ENCODE data around the gene SELENOP. TPM values are rescaled to one million over a fixed set of nuclear protein-coding genes. Genes with fewer than 3 reads are reported as not detected.
"Not testable (repeated sequence)": the region's sequence is repeated elsewhere in the genome, so short reads cannot be mapped to it uniquely, and the experiment has no call there.

Gene SELENOP
- total RNA-seq, 4 donors from 2014 or later = 79.2 to 489 (median 247) TPM

- Histone ChIP-seq H3K4me3 (no peak overlapping the region), H3K36me3 (no peaks in the 10 kb centered on the region), H3K9me3 (no peaks in the 10 kb centered on the region), H3K27me3 (no peaks in the 10 kb centered on the region), H3K27ac (no peak overlapping the region), H3K4me1 (peaks cover 0 to 20% (median 0%) of the 10 kb centered on the region in 3 donors)
- no peak for ATAC-seq
- TF ChIP-seq POLR2A (IDR thresholded peaks at IDR 0.05) = no peak
Observed at GRCh38 chr5:42855386-42855785, 43.7 kb upstream of the SELENOP start.

GRCh38 chr5:42854795-42855194, 43.1 kb upstream of the SELENOP start:
- Histone ChIP-seq H3K27me3 (no peaks in the 10 kb centered on the region), H3K4me1 (peaks cover 0 to 20% (median 0%) of the 10 kb centered on the region in 3 donors), H3K4me3 (no peak overlapping the region), H3K9me3 (no peaks in the 10 kb centered on the region), H3K36me3 (no peaks in the 10 kb centered on the region), H3K27ac (no peak overlapping the region)
- WGBS, 2 donors (ENCODE audit: low coverage in 1 of 2) = 80 to 94% methylated on average over 1 of the region's 1 CpG
- TF ChIP-seq CTCF (IDR thresholded peaks at IDR 0.05) (no peak), POLR2AphosphoS5 (IDR thresholded peaks at IDR 0.05) (no peak), POLR2A (IDR thresholded peaks at IDR 0.05) (no peak), EP300 (IDR thresholded peaks at IDR 0.05) (no peak)
- ATAC-seq = no peak

GRCh38 chr5:42852826-42853225, 41.1 kb upstream of the SELENOP start:
- Histone ChIP-seq H3K27me3 (no peaks in the 10 kb centered on the region), H3K4me1 (peaks cover 0 to 6% (median 0%) of the 10 kb centered on the region in 3 donors), H3K36me3 (no peaks in the 10 kb centered on the region), H3K4me3 (no peak overlapping the region), H3K9me3 (no peaks in the 10 kb centered on the region), H3K27ac (no peak overlapping the region)
- ATAC-seq = no peak
- no peak for TF ChIP-seq EP300 (IDR thresholded peaks at IDR 0.05)
- no peak for TF ChIP-seq POLR2AphosphoS5 (IDR thresholded peaks at IDR 0.05)
- no peak for TF ChIP-seq CTCF (IDR thresholded peaks at IDR 0.05)
- no peak for TF ChIP-seq POLR2A (IDR thresholded peaks at IDR 0.05)
- WGBS, 2 donors (ENCODE audit: low coverage in 1 of 2) = 83 to 95% methylated on average over 1 of the region's 1 CpG

- 68 to 96% methylated on average over 4 to 5 of the region's 6 CpGs for WGBS, 2 donors (ENCODE audit: low coverage in 1 of 2)
- H3K27me3 ChIP-seq = no peaks in the 10 kb centered on the region
- H3K36me3 ChIP-seq = no peaks in the 10 kb centered on the region
- no peak overlapping the region for H3K27ac ChIP-seq
- H3K9me3 ChIP-seq = no peaks in the 10 kb centered on the region
- H3K4me3 ChIP-seq = no peak overlapping the region
- TF ChIP-seq CTCF (IDR thresholded peaks at IDR 0.05) = no peak
- TF ChIP-seq POLR2A (IDR thresholded peaks at IDR 0.05) = no peak
- no peak for TF ChIP-seq POLR2AphosphoS5 (IDR thresholded peaks at IDR 0.05)
- TF ChIP-seq EP300 (IDR thresholded peaks at IDR 0.05) = no peak
- no peak for ATAC-seq
- no peaks in the 10 kb centered on the region for H3K4me1 ChIP-seq
Observed at GRCh38 chr5:42851481-42851880, 39.8 kb upstream of the SELENOP start.

- TF ChIP-seq CTCF (IDR thresholded peaks at IDR 0.05) (no peak), EP300 (IDR thresholded peaks at IDR 0.05) (no peak), POLR2A (IDR thresholded peaks at IDR 0.05) (no peak), POLR2AphosphoS5 (IDR thresholded peaks at IDR 0.05) (no peak)
- ATAC-seq = no peak
- Histone ChIP-seq H3K9me3 (no peaks in the 10 kb centered on the region), H3K27ac (no peak overlapping the region), H3K27me3 (no peaks in the 10 kb centered on the region), H3K4me1 (no peaks in the 10 kb centered on the region), H3K36me3 (no peaks in the 10 kb centered on the region), H3K4me3 (no peak overlapping the region)
- 92 to 100% methylated on average over 2 of the region's 2 CpGs for WGBS, 2 donors (ENCODE audit: low coverage in 1 of 2)
Observed at GRCh38 chr5:42848545-42848944, 36.9 kb upstream of the SELENOP start.

- ATAC-seq = not testable (repeated sequence)
- 94 to 100% methylated on average over 2 to 3 of the region's 4 CpGs for WGBS, 2 donors (ENCODE audit: low coverage in 1 of 2)
Observed at GRCh38 chr5:42844408-42844807, 32.7 kb upstream of the SELENOP start.

More at GRCh38 chr5:42844408-42844807, 32.7 kb upstream of the SELENOP start:
- not testable (repeated sequence) for H3K27me3 ChIP-seq, H3K4me3 ChIP-seq, H3K36me3 ChIP-seq, H3K27ac ChIP-seq, H3K9me3 ChIP-seq
- H3K4me1 ChIP-seq = peaks cover 0 to 14% (median 0%) of the 10 kb centered on the region in 3 donors
